ENCODE data around the gene KLHL30.

Gene KLHL30

GRCh38 chr2:238145046-238145445, 6.6 kb downstream of the KLHL30 start:
- TF ChIP-seq CTCF (IDR thresholded peaks at IDR 0.05; ENCODE audit: insufficient read depth, low read depth, low read length, missing control alignments) = no peak
- no peak for DNase-seq (ENCODE audit: low read depth)

GRCh38 chr2:238145851-238146250, 7.4 kb downstream of the KLHL30 start:
- no peak for TF ChIP-seq CTCF (IDR thresholded peaks at IDR 0.05; ENCODE audit: insufficient read depth, low read depth, low read length, missing control alignments)
- no peak for DNase-seq (ENCODE audit: low read depth)

More at GRCh38 chr2:238145046-238145445, 6.6 kb downstream of the KLHL30 start:
- no peak overlapping the region for H3K4me3 ChIP-seq (ENCODE audit: low read depth, low read length)

DNA sequence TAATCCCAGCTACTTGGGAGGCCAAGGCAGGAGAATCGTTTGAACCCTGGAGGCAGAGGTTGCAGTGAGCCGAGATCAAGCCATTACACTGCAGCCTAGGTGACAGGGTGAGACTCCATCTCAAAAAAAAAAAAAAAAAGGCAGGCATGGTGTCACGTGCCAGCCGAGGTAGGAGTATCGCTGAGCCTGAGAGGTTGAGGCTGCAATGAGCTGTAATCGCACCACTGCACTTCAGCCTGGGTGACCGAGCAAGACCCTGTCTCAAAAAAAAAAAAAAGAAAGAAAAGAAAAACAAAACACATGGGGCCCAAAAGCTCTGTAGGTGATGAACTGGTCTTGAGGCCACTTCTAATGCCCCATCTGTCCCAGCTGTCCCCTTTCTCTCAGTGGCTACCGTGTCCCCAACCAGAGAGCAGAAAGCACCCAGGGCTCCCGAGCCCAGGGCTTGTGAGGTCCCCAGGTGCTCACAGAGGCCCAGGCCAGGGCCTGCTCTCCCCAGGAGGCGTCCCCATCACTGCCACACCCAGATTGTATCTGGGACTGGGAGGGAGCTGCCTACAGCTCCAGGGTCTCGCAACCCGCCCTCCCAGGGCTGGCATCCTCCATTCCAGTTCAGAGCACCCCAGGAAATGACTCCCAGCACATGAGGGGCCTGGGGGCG, 8.5 kb downstream of the KLHL30 start:
- no peak for DNase-seq (ENCODE audit: low read depth)

More at GRCh38 chr2:238145851-238146250, 7.4 kb downstream of the KLHL30 start:
- H3K4me3 ChIP-seq (ENCODE audit: low read depth, low read length) = no peak overlapping the region

DNA sequence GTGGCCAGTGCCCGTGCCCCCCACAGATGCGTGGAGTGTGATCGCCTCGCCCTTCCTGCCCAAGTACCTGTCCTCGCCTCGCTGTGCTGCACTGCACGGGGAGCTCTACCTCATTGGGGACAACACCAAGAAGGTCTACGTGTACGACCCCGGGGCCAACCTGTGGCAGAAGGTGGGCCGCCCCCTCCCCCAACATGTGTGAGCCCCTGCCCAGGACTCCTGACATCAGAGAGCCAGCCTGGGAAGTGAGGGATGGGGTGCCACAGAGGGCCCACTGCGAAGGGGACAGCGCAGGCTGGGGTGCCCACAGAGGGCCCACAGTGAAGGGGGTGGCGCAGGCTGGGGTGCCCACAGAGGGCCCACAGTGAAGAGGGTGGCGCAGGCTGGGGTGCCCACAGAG, 10.5 kb downstream of the KLHL30 start:
- no peak overlapping the region for H3K4me3 ChIP-seq (ENCODE audit: low read depth, low read length)
- no peak for TF ChIP-seq CTCF (IDR thresholded peaks at IDR 0.05; ENCODE audit: insufficient read depth, low read depth, low read length, missing control alignments)
- DNase-seq (ENCODE audit: low read depth) = no peak

More for the DNA sequence above, 8.5 kb downstream of the KLHL30 start:
- no peak overlapping the region for H3K4me3 ChIP-seq (ENCODE audit: low read depth, low read length)
- no peak for TF ChIP-seq CTCF (IDR thresholded peaks at IDR 0.05; ENCODE audit: insufficient read depth, low read depth, low read length, missing control alignments)

DNA sequence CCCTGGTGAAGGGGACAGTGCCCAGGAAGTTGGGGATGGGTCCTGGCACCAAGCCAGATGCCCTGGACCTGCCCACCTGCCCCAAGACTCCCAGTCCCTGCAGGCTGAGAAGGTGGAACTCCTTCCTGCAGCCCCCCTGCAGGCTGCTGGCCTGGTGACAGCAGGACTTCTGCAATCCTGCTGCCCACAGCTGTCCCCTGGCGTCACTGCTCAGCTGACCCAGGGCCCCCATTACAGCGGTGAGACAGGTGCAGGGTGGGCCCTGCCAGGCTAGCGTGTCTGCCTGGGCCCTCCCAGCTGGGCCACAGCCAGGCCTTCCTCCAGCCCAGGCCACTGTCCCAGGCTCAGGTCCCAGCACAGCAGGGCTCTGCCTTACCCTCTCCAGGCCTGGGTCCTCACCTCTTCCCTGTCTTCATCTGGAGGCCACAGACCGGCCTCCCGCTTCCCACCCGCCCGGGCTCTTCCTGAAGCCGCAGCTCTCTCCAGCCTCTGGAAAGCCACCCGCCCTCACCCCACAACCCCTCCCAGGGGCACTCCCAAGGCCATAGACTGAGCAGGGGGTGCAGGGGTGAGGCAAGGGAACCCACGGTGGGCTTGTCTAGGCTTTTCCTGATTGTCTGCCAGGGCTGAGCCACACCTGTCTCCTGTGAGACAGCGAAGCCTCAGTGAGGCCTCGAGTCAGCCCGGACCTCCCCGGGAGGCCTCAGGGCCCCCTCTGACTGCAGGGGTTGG, 11.5 kb downstream of the KLHL30 start:
- H3K4me3 ChIP-seq (ENCODE audit: low read depth, low read length) = no peak overlapping the region
- DNase-seq (ENCODE audit: low read depth) = no peak
- no peak for TF ChIP-seq CTCF (IDR thresholded peaks at IDR 0.05; ENCODE audit: insufficient read depth, low read depth, low read length, missing control alignments)

DNA sequence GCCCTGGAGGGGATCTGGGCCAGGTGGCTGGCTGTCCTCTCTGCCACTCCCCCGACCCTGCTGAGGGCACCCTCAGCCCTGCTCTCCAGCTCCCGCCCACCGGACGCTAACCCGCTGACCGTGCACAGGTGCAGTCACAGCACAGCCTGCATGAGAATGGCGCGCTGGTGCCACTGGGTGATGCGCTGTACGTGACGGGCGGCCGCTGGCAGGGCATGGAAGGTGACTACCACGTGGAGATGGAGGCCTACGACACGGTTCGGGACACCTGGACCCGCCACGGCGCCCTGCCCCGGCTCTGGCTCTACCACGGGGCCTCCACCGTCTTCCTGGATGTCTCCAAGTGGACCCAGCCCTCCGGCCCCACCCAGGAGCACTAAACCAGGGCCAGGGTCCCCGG, 12.2 kb downstream of the KLHL30 start:
- no peak overlapping the region for H3K4me3 ChIP-seq (ENCODE audit: low read depth, low read length)
- no peak for TF ChIP-seq CTCF (IDR thresholded peaks at IDR 0.05; ENCODE audit: insufficient read depth, low read depth, low read length, missing control alignments)
- no peak for DNase-seq (ENCODE audit: low read depth)
